Endometrial microvascular endothelial cells (primary cell): Measurements from ENCODE around the gene CERS4. TPM values are rescaled to one million over a fixed set of nuclear protein-coding genes. Genes with fewer than 3 reads are reported as not detected.
"Not testable (repeated sequence)": the region's sequence is repeated elsewhere in the genome, so short reads cannot be mapped to it uniquely, and the experiment has no call there.

Experiments used
- in situ Hi-C: cut with HindIII; loops from 2 replicates; pipeline ENCODE4 v1.10.0; 2017; ENCODE audit warnings: low sequenced_read_pairs, low pct_unique_long_range_greater_than_20kb; ENCODE audit errors: inconsistent ontology term
- total RNA-seq: library from RNA; depleted of rRNA; stranded (reverse); fragments of >200 nt; gene quantifications from one replicate; pipeline ENCODE4 v1.2.3, GENCODE V29; 2015; ENCODE audit errors: inconsistent ontology term

Gene CERS4
- total RNA-seq, 1 donor from 2014 or later, result 5.7 TPM

DNA sequence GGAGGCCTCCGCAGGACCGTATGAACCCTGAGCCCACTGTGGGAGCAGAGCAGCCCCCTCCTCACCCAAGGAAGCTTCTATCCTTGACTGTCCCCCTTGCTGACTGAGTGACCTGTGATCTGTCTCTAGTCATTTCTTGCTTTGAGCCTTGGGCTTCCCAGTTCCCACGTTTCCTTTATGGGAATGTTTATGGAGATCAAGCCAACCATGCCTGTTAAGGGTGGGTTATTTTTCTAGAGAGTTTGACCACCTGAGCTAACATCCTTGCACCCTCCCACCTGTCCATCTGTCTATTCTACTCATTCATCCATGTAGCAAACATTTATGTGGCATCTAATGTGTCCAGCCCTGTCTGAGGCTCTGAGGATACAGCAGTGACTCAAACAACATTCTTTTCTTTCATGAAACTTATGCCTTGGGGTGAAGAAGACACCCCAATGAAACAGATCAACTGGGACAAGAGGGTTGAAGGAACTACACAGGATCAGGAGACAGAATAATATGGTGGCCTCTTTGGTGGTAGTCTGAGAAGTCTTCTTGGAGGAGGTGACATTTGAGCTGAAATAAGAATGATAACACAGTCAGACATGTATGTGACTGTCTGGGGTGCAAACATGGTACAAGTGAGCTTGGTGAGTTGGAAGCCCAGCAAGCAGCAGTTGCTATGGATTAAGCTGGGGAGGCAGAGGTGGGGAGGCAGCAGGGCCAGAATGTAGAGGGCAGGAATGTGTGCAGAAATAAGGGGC is 30.5 kb downstream of the CERS4 start:
- in situ Hi-C loops, result no loop called here

DNA sequence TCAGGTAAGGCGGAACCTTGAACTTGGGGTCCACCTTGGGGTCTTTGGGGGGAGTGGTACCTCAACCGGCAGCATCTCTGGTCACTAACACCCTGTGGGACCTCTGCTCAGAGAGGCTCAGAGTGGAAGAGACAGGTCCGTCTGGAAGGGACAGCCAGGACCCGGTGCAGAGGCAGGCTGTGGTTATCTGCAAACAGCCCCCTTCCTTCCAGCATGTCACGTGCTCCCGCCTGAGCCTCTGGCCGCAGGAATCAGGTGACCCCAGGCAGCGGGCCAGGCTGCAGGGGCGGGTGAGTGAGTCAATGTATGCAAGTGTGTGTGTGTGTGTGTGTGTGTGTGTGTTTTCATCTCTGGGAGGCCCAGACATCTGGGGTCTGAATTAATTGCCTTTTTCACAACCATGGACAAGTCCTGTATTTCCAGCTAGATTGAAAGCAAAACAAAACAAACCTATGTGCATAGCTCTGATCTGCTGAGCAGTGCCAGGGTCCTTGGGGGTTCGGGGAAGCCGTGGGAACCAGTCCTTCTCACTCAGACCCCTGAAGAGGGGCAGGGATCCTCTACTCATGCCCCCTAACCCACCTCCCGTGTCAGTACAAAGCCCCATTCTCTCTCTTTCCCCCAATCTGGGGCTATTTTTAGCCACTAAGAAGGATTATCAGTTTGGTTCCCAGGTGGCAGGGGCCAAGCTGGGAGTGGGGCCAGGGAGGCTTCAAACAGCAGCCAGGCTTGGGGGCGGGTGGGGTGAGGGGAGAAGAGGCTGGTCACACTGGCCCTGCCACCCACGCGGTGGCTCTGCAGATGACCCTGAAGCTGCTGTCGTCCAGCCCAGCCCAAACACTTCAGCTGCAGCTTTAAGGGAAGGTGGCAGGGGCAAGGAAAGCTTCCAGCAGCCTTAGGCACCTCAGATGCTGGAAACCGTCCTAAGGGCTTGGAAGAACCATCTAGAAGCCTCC is 31.4 kb downstream of the CERS4 start:
- in situ Hi-C loops, result no loop called here

DNA sequence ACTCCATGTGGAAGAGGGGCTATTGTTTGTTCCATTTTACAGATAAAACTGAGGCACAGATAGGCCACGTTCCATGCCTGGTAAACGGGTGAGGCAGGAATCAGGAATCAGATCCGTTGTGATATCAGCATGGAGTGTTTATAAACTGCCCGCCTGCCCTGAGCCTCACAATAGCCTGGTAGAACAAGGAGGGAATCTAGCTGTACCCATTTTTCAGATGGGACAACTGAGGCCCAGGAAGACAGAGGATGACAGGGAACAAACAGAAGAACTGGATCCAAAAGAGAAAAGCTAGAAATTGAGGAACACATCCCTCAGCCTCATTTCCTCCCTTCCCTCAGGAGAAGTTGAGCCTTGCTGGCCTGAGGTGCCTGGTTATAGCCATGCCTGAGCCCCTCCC is 32.5 kb downstream of the CERS4 start:
- in situ Hi-C loops, result no loop called here

DNA sequence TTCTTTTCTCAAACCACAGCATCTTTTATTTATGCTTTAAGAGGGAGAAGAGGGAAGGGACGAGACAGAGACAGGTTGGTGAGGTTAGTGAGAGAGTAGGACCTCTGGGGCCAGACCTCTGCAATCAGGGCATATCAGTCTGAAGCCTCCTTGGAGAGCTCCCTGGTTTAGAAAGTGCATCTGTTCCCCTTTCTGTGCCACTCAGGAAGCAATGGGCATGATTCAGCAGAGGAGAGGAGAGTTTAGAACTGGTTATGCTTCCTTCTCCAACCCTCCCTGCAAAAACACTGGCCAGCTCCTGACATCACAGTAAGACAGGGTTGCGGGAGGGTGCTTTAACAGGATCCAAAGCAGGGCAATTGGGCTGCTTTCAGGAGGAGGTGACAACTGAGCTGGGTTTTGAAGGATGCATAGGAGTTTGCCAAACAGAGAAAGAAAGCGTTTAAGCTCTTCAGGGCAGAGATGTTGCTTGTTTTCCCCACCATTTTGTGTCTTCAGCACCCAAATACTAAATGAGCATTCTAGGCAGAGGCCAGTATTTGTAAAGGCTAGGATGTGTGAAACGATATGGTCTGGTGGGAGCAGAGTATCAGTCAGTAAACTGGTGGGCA is 33.1 kb downstream of the CERS4 start:
- in situ Hi-C loops, result no loop called here

DNA sequence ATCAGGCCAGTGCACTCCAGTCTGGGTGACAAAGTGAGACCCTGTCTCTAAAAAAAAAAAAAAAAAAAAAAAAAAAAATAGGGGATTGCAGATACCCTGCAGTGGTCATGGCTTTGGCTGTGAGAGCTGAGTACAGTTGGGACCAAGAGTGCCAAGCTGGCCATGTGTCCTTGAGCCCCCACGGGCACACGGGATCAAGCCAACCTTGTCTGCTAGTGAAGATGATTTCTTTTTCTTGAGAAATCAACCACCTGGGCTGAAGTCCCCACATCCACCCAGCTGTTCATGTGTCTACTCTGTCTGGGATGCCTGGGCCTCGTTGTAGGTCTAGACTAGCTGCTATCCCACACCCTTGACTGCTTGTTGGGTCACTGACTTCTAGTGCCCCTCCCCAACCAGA is 34.0 kb downstream of the CERS4 start:
- in situ Hi-C loops, result no loop called here

DNA sequence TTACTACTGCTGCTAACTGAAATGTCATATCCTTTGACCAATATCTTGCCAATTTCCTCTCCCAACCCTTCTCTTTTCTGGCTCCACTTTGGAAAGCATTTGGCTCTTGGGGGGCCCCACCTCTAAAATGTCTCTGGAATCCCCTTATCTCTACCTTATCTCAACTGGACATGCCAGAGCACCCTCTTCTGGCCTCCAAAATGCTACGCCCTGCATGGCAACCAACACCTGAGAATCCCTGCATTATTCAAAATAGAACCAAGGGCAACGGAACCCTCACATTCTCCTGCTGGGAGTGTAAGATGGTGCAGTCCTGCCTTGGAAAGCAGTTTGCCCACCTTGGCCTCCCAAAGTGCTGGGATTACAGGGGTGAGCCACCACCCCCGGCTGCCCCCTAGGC is 35.3 kb downstream of the CERS4 start:
- in situ Hi-C loops, result no loop called here

DNA sequence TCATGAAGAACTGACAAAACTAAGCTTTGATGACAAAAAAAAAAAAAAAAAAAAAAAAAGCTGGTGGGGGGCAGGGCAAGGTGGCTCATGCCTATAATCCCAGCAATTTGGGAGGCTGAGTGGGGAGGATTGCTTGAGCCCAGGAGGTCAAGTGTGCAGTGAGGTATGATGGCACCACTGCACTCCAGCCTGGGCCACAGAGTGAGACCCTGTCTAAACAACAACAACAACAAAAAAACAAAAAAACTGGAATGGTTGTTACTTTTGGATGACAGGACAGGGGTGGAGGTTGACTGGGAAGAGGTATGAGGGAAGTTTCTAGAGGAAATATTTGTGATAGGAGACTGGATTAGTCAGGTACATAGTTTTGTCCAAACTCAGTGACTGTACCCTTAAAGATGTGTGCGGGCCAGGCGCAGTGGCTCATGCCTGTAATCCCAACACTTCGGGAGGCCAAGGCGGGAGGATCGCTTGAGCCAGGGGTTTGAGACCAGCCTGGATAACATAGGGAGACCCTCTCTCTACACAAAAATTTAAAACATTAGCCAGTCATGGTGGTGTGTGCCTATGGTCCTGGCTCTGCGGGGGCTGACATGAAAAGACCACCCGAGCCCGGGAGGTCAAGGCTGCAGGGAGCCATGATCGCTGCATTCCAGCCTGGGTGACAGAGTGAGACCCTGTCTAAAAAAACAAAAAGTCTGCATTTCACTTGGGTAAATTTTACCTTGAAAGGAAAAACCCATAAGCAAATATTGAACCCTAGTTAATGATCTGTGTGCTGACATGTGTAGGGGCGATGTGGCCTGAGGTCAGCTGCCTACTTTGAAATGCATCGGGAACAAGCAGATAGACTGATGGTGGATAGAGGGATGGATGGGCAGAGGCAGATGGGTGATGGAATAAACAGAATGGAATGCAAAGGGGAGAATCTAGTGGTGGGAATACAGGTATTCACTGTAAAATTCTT is 37.0 kb downstream of the CERS4 start:
- in situ Hi-C loops, result no loop called here

DNA sequence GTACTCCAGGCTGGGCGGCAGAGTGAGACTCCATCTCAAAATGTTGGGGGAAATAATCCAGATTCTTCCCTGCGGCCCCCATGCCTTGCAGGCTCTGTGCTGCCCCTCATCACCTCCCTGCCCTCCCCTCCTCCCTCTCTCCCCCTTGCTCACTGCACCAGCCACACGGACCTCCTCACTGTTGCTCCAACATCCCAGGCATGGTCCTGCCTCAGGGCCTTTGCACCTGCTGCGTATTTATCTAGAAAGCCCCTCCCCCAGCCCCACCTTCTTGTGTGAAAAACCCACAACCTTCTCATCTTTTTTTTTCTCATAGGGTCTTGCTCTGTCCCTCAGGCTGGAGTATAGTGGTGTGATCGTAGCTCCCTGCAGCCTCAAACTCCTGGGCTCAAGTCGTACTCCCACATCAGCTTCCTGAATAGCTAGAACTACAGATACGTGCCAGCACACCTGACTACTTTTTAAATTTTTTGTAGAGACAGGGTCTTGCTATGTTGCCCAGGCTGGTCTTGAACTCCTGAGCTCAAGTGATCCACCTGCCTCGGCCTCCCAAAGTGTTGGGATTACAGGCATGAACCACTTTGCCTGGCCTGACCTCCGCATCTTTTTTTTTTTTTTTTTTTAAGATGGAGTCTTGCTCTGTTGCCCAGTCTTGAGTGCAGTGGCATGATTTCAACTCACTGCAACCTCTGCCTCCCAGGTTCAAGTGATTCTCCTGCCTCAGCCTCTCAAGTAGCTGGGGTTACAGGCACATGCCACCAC is 38.1 kb downstream of the CERS4 start:
- in situ Hi-C loops, result not testable (repeated sequence)

DNA sequence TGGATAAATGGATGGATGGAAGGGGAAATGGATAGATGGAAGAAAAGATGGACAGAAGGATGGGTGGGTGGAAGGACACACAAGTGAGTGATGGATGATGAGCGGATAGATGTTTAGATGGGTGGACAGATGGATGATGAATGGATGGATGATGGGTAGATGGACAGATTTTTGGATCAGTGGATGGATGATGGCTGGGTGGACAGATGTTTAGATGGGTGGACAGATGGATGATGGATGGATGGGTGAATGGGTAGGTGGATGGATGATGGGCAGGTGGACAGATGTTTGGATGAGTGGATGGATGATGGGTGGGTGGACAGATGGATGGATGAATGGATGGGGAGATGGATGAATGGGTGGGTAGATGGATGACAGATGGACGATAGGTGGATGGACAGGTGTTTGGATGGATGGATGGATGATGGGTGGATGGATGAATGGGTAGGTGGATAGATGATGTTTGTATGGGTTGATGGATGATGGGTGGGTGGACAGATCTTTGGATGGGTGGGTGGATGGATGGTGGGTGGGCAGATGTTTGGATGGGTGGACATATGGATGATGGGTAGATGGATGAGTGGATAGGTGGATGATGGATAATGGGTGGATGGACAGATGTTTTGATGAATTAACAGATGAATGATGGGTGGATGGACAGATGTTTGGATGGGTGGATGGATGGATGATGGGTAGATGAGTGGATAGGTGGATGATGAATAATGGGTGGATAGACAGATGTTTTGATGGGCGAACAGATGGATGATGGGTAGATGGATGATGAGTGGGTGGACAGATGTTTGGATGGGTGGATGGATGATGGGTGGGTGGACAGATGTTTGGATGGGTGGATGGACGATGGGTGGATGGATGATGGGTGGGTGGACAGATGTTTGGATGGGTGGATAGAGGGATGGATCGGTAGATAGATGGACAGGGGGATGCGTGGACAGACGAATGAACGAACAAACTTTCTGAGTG is 39.5 kb downstream of the CERS4 start:
- in situ Hi-C loops, result no loop called here

DNA sequence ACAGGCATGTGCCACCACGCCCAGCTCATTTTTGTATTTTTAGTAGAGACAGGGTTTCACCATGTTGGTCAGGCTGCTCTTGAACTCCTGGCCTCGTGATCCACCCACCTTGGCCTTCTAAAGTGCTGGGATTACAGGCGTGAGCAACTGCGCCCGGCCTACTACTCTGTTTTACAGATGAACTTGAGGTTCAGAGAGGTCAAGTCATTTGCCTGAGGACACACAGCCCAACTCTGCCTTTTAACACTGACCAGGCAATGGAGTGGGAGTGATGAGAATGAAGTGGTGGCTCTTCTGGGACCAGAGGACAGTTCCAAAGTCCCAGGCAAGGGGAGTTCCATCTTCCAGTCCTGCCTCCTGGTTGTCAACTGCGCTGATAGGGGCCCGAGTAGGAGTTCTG is 41.4 kb downstream of the CERS4 start:
- in situ Hi-C loops, result no loop called here

DNA sequence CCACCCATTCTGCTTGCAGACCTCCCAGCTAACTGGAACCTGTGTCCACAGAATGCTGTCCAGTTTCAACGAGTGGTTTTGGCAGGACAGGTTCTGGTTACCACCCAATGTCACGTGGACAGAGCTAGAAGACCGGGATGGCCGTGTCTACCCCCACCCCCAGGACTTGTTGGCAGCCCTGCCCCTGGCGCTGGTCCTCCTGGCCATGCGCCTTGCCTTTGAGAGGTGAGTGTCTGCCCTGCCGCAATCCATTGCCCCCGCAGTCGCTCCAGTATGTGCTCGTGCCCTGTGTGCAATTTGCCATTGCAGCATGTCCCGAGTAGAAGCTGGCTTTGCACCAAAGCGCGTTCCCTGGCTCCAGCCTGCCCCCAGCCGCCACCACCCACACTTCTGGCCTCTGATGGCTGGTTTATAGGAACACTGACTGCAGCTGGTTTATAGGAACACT is 41.9 kb downstream of the CERS4 start:
- in situ Hi-C loops, result no loop called here

DNA sequence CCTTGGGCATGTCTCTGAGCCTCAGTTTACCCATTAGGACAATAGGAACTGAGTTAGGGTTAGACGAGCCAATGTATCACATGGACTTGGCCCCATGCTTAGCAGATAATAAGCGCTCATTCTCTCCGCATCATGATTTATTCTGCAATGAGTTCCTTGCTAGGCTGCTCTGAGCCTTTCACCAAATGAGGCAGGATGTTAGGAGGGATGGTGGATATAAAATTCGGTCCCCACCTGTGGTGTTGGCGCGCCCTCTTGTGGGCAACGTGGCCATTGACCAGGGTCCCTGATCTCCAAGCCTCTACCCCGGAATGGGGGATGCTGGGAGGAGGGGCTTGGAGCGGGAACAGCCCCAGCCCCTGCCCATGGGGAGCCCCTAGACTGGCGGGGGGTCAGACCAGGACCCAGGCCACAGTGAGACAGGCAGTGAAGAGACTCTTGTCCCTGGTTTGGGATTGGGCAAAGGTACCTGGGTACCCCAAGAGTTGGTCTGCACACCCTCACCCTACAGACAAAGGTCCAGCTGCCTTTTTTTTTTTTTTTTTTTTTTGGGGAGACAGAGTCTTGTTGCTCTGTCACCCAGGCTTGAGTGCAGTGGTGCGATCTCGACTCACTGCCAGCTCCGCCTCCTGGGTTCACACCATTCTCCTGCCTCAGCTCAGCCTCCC is 43.9 kb downstream of the CERS4 start:
- in situ Hi-C loops, result no loop called here

DNA sequence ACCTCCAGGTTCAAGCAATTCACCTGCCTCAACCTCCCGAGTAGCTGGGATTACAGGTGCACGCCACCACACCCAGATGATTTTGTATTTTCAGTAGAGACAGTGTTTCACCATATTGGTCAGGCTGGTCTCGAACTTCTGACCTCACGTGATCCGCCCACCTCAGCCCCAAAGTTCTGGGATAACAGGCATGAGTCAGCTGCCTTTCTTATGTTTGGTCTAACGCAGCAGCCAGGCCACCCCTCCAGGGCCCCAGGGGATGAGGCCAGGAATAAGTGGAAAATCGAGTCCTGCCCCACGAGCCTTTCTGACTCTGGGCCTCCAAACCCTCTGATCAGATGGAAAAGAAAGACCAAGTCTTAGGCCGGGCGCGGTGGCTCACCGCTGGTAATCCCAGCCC is 44.5 kb downstream of the CERS4 start:
- in situ Hi-C loops, result no loop called here

DNA sequence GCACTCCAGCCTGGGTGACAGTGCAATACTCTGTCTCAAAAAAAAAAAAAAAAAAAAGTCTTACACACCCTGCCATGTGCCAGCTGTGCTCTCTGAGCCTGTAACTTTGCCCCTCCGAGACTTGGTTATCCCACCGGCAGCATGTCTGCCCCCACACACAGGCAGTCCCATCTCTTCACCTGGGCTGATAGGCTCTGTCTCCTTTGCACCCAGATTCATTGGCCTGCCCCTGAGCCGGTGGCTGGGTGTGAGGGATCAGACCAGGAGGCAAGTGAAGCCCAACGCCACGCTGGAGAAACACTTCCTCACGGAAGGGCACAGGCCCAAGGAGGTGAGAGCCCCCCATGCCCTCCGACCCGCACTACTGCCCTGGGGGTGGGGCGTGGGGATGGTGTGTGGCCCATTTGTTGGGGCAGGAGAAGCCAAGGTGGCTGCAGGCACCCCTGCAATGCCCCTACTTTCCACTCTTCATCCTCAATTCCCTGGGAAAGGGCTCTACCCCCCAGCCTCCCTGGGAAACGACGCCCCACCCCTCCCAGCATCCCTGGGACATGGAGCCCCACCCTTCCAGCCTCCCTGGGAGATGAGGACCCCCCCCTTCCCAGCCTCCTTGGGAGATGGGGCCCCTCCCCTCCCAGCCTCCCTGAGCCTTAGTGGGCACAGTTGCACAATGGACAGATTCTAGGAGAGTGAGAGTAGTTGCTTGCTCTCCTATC is 45.3 kb downstream of the CERS4 start:
- in situ Hi-C loops, result no loop called here

DNA sequence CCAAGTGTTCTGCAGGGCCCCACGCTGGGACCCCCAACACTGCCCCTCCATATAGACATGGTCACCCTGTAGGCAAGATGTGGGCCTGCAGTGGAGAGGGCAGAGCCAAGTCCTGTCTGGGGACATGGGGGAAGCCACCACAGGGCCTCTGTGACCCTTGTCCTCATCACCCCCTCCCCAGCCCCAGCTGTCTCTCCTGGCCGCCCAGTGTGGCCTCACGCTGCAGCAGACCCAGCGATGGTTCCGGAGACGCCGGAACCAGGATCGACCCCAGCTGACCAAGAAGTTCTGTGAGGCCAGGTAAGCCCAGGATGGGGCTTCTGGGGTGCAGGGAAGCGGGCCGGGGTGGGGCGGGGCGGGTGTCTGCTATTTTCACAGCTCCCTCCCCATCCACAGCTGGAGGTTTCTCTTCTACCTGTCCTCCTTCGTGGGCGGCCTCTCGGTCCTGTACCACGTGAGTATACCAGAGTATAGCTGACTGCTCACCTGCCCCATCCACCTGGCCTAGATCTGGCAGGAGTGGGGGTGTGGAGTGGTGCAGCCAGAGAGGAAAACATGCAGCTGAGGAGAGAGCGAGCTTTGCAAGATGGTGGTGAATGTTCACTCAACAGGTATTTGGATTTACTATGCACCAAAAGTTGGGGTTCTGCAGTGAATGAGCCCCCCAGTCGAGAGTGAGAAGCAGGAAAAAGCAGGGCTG is 46.4 kb downstream of the CERS4 start:
- in situ Hi-C loops, result no loop called here
